ENCODE data around the gene RAB35.

The RAB35 gene

GRCh38 chr12:120116441-120116791, at the start of gene RAB35:
TSS of gene RAB35 (minus strand) at chr12:120116753. CDS start at chr12:120116650, 103 bp downstream.
- DNase-seq = no peak

- DNase-seq = no peak
Observed at GRCh38 chr12:120164293-120164692, 47.7 kb upstream of the RAB35 start.

- no peak for DNase-seq
Observed at GRCh38 chr12:120162763-120163162, 46.2 kb upstream of the RAB35 start.

GRCh38 chr12:120161852-120162251, 45.3 kb upstream of the RAB35 start:
- DNase-seq = no peak

- DNase-seq = no peak
Observed at GRCh38 chr12:120159509-120160237, 43.1 kb upstream of the RAB35 start.

- DNase-seq = no peak
Observed at GRCh38 chr12:120158351-120158750, 41.8 kb upstream of the RAB35 start.

GRCh38 chr12:120157678-120158077, 41.1 kb upstream of the RAB35 start:
- no peak for DNase-seq

- DNase-seq = no peak
Observed at GRCh38 chr12:120156315-120157259, 40.0 kb upstream of the RAB35 start.

GRCh38 chr12:120155072-120155471, 38.5 kb upstream of the RAB35 start:
- no peak for DNase-seq

- DNase-seq = no peak
Observed at GRCh38 chr12:120150919-120151525, 34.5 kb upstream of the RAB35 start.

GRCh38 chr12:120148011-120148410, 31.5 kb upstream of the RAB35 start:
- DNase-seq = no peak

- no peak for DNase-seq
Observed at GRCh38 chr12:120145164-120145563, 28.6 kb upstream of the RAB35 start.

GRCh38 chr12:120144215-120144614, 27.7 kb upstream of the RAB35 start:
- no peak for DNase-seq

- no peak for DNase-seq
Observed at GRCh38 chr12:120142231-120142877, 25.8 kb upstream of the RAB35 start.

GRCh38 chr12:120141336-120141735, 24.8 kb upstream of the RAB35 start:
- no peak for DNase-seq

- DNase-seq = no peak
Observed at GRCh38 chr12:120140603-120141002, 24.1 kb upstream of the RAB35 start.

- DNase-seq = no peak
Observed at GRCh38 chr12:120139958-120140357, 23.4 kb upstream of the RAB35 start.

- DNase-seq = no peak
Observed at GRCh38 chr12:120138366-120138765, 21.8 kb upstream of the RAB35 start.

GRCh38 chr12:120137833-120138232, 21.3 kb upstream of the RAB35 start:
- DNase-seq = no peak

GRCh38 chr12:120136093-120136770, 19.7 kb upstream of the RAB35 start:
- no peak for DNase-seq

GRCh38 chr12:120134307-120134980, 17.9 kb upstream of the RAB35 start:
- no peak for DNase-seq

GRCh38 chr12:120132863-120133385, 16.4 kb upstream of the RAB35 start:
- no peak for DNase-seq
